GM12872 (cell line): ENCODE measurements around the gene DCST1.

Source experiments
- CTCF ChIP-seq: IDR thresholded peaks from 3 replicates; pipeline ENCODE4 v1.5.1; 2011; ENCODE audit warnings: low read depth, mild to moderate bottlenecking, low read length, moderate library complexity; ENCODE audit not compliant: insufficient read depth

DCST1 gene

GRCh38 chr1:155051777-155052398 is 18.3 kb downstream of the DCST1 start:
- TF ChIP-seq CTCF, result no peak

GRCh38 chr1:155052439-155053395 is 19.1 kb downstream of the DCST1 start:
- peak; percentile 59 for TF ChIP-seq CTCF

- TF ChIP-seq CTCF, result no peak
Observed at GRCh38 chr1:155053531-155054105, 20.0 kb downstream of the DCST1 start.

GRCh38 chr1:155057104-155057503 is 23.5 kb downstream of the DCST1 start:
- no peak for TF ChIP-seq CTCF

GRCh38 chr1:155057788-155058211 is 24.2 kb downstream of the DCST1 start:
- TF ChIP-seq CTCF, result peak; percentile 25; the same call in 1 of the 3 replicates

GRCh38 chr1:155060736-155061135 is 27.1 kb downstream of the DCST1 start:
- TF ChIP-seq CTCF, result no peak
